ENCODE measurements around the gene TXNDC16. TPM values are rescaled to one million over a fixed set of nuclear protein-coding genes. Genes with fewer than 3 reads are reported as not detected.

TXNDC16 gene
- 1.4 and 2.8 TPM in 2 replicates for total RNA-seq (2014; rRNA removed; shearing (Covaris generic))

GRCh38 chr14:52552063-52552988 lies at the start of gene TXNDC16, which contains the start of gene GPR137C:
TSS of gene TXNDC16 (minus strand) at chr14:52552505. CDS start at chr14:52543557, 8,948 bp downstream.
TSS of gene GPR137C (plus strand) at chr14:52552836. CDS start at chr14:52553148, 312 bp downstream.

Other genes starting within 250 kb of the TXNDC16 start
- gene PTGER2, start 238.2 kb downstream of the TXNDC16 start, total RNA-seq (2014; rRNA removed; shearing (Covaris generic)) = 0.19 TPM in 1 of 2 replicates, not detected in the other
- gene GPR137C, start 331 bp upstream of the TXNDC16 start, total RNA-seq (2014; rRNA removed; shearing (Covaris generic)) = not detected in 2 replicates
- 50.1 and 67.8 TPM in 2 replicates for gene ERO1A, start 143.1 kb upstream of the TXNDC16 start, total RNA-seq (2014; rRNA removed; shearing (Covaris generic))
- gene PSMC6, start 154.7 kb upstream of the TXNDC16 start, total RNA-seq (2014; rRNA removed; shearing (Covaris generic)) = 69.5 and 102 TPM in 2 replicates
- gene STYX, start 177.7 kb upstream of the TXNDC16 start, total RNA-seq (2014; rRNA removed; shearing (Covaris generic)) = 4.3 and 4.4 TPM in 2 replicates
- gene GNPNAT1, start 239.1 kb upstream of the TXNDC16 start, total RNA-seq (2014; rRNA removed; shearing (Covaris generic)) = 12.8 and 15.2 TPM in 2 replicates

Data from A375 (cell line).